Measurements from ENCODE around the gene PTPRD. TPM values are rescaled to one million over a fixed set of nuclear protein-coding genes. Genes with fewer than 3 reads are reported as not detected.

The PTPRD gene
- total and polyA plus RNA-seq, 2 experiments from 2014 or later, result 11.5 to 58.0 TPM

DNA sequence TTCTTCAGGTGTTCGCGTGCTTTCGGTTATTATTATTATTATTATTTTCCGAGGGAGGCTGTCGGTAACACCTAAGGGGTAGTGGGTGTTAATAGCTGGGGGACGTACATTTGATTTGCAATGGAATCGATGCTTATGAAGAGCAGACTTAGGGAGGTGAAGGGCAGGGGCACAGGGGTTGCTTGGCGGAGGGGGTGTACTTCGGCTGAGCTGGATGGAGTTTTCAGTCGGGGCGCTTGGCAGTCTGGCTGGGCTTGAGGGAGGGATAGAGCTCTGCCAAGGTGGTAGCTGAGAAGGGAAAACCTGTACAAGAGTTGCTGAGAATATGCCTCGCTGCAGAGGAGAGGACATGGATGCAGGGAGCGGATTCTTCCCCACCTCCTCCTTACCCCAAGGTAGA lies 617 bp upstream of the PTPRD start:
- H3K27me3 ChIP-seq (ENCODE audit: insufficient read depth), result peaks cover 50% of the 10 kb centered on the region
- DNase-seq (ENCODE audit: low spot score), result peak; percentile 31
- H3K27ac ChIP-seq (ENCODE audit: low read depth), result no peak overlapping the region
- H3K9me3 Mint-ChIP-seq, result no peaks in the 10 kb centered on the region
- ATAC-seq, result peak; percentile 45
- peak overlapping the region; percentile 72 for H3K4me3 ChIP-seq
- TF ChIP-seq, protein P1, sequence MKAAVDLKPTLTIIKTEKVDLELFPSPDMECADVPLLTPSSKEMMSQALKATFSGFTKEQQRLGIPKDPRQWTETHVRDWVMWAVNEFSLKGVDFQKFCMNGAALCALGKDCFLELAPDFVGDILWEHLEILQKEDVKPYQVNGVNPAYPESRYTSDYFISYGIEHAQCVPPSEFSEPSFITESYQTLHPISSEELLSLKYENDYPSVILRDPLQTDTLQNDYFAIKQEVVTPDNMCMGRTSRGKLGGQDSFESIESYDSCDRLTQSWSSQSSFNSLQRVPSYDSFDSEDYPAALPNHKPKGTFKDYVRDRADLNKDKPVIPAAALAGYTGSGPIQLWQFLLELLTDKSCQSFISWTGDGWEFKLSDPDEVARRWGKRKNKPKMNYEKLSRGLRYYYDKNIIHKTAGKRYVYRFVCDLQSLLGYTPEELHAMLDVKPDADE (IDR thresholded peaks at IDR 0.05), result no peak
- TF ChIP-seq CREB1 (CRISPR knock-in tag; IDR thresholded peaks at IDR 0.05; ENCODE audit: low read depth) (no peak), ZNF114 (CRISPR knock-in tag; IDR thresholded peaks at IDR 0.05) (no peak), EZH2 (IDR thresholded peaks at IDR 0.05; ENCODE audit: low read depth, unreplicated experiment) (no peak), POLR2AphosphoS5 (IDR thresholded peaks at IDR 0.05; ENCODE audit: low read depth) (no peak)
- H4K20me1 ChIP-seq (replicated peaks; ENCODE audit: insufficient read depth), result no peaks in the 10 kb centered on the region
- H3K79me2 ChIP-seq (replicated peaks; ENCODE audit: insufficient read depth), result no peaks in the 10 kb centered on the region
- H3K36me3 Mint-ChIP-seq (ENCODE audit: low read depth), result no peaks in the 10 kb centered on the region
- H3K4me3 Mint-ChIP-seq, result peak overlapping the region; percentile 78
- H3K27ac Mint-ChIP-seq, result no peak overlapping the region
- peak overlapping the region; percentile 84 for H3K4me2 ChIP-seq
- H3K4me1 ChIP-seq (ENCODE audit: insufficient read depth), result peaks cover 8% of the 10 kb centered on the region
- H3K27me3 Mint-ChIP-seq (ENCODE audit: insufficient read depth, low read depth, poor library complexity), result peaks cover 20% of the 10 kb centered on the region
- H2AFZ ChIP-seq, result peak overlapping the region; percentile 91
- H3F3A ChIP-seq (replicated peaks; ENCODE audit: low read depth), result no peaks in the 10 kb centered on the region
- H3K9me2 ChIP-seq (ENCODE audit: insufficient read depth), result no peaks in the 10 kb centered on the region
- peaks cover 10% of the 10 kb centered on the region for H3K4me1 Mint-ChIP-seq
- no peaks in the 10 kb centered on the region for H3K36me3 ChIP-seq (ENCODE audit: insufficient read depth)

DNA sequence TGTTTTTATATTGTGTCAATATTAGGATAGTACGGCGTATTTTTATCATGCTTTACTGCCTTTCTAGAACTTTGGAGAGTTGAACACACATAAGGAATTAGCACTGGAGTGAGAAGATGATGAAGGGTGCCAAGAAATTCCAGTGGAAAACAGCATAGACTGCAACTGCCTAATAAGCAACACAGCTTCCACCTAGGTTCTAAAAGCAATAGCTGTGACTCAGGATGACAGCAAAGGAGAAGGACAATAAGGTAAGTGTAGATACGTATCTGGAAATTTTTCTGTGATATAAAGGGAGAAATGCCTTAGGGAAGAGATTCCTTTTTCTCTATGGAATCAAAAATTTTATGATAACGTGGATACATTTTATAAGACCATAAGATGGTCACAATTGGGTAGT lies 7.4 kb downstream of the PTPRD start:
- Mint-ChIP-seq H3K4me3 (no peak overlapping the region), H3K27ac (no peak overlapping the region), H3K27me3 (ENCODE audit: insufficient read depth, low read depth, poor library complexity) (no peaks in the 10 kb centered on the region), H3K4me1 (0 out of 3 replicates have a peak, but pooled peaks cover 3% of the 10 kb centered on the region), H3K9me3 (no peaks in the 10 kb centered on the region), H3K36me3 (ENCODE audit: low read depth) (no peaks in the 10 kb centered on the region)
- Histone ChIP-seq H3K27me3 (ENCODE audit: insufficient read depth) (0 out of 2 replicates have a peak, but pooled peaks cover 1% of the 10 kb centered on the region), H3K4me2 (no peak overlapping the region), H2AFZ (no peak overlapping the region), H3F3A (replicated peaks; ENCODE audit: low read depth) (no peaks in the 10 kb centered on the region), H3K36me3 (ENCODE audit: insufficient read depth) (no peaks in the 10 kb centered on the region), H4K20me1 (replicated peaks; ENCODE audit: insufficient read depth) (no peaks in the 10 kb centered on the region), H3K79me2 (replicated peaks; ENCODE audit: insufficient read depth) (no peaks in the 10 kb centered on the region), H3K9me2 (ENCODE audit: insufficient read depth) (no peaks in the 10 kb centered on the region), H3K4me3 (no peak overlapping the region), H3K4me1 (ENCODE audit: insufficient read depth) (no peaks in the 10 kb centered on the region), H3K27ac (ENCODE audit: low read depth) (no peak overlapping the region)
- ATAC-seq (no peak), DNase-seq (ENCODE audit: low spot score) (no peak)
- TF ChIP-seq, protein P1 (IDR thresholded peaks at IDR 0.05), result no peak
- TF ChIP-seq NANOG (IDR thresholded peaks at IDR 0.05; ENCODE audit: borderline replicate concordance) (no peak), CREB1 (CRISPR knock-in tag; IDR thresholded peaks at IDR 0.05; ENCODE audit: low read depth) (no peak), ZNF114 (CRISPR knock-in tag; IDR thresholded peaks at IDR 0.05) (no peak), JUNB (IDR thresholded peaks at IDR 0.05; ENCODE audit: unreplicated experiment) (no peak), ZNF331 (CRISPR knock-in tag; IDR thresholded peaks at IDR 0.05; ENCODE audit: low read depth) (no peak), STAT1 (IDR thresholded peaks at IDR 0.05; ENCODE audit: unreplicated experiment) (no peak), POLR2AphosphoS5 (IDR thresholded peaks at IDR 0.05; ENCODE audit: low read depth) (no peak), EZH2phosphoT487 (IDR thresholded peaks at IDR 0.05; ENCODE audit: unreplicated experiment) (no peak), EZH2 (IDR thresholded peaks at IDR 0.05; ENCODE audit: low read depth, unreplicated experiment) (no peak)
- TF ChIP-seq, protein P2, sequence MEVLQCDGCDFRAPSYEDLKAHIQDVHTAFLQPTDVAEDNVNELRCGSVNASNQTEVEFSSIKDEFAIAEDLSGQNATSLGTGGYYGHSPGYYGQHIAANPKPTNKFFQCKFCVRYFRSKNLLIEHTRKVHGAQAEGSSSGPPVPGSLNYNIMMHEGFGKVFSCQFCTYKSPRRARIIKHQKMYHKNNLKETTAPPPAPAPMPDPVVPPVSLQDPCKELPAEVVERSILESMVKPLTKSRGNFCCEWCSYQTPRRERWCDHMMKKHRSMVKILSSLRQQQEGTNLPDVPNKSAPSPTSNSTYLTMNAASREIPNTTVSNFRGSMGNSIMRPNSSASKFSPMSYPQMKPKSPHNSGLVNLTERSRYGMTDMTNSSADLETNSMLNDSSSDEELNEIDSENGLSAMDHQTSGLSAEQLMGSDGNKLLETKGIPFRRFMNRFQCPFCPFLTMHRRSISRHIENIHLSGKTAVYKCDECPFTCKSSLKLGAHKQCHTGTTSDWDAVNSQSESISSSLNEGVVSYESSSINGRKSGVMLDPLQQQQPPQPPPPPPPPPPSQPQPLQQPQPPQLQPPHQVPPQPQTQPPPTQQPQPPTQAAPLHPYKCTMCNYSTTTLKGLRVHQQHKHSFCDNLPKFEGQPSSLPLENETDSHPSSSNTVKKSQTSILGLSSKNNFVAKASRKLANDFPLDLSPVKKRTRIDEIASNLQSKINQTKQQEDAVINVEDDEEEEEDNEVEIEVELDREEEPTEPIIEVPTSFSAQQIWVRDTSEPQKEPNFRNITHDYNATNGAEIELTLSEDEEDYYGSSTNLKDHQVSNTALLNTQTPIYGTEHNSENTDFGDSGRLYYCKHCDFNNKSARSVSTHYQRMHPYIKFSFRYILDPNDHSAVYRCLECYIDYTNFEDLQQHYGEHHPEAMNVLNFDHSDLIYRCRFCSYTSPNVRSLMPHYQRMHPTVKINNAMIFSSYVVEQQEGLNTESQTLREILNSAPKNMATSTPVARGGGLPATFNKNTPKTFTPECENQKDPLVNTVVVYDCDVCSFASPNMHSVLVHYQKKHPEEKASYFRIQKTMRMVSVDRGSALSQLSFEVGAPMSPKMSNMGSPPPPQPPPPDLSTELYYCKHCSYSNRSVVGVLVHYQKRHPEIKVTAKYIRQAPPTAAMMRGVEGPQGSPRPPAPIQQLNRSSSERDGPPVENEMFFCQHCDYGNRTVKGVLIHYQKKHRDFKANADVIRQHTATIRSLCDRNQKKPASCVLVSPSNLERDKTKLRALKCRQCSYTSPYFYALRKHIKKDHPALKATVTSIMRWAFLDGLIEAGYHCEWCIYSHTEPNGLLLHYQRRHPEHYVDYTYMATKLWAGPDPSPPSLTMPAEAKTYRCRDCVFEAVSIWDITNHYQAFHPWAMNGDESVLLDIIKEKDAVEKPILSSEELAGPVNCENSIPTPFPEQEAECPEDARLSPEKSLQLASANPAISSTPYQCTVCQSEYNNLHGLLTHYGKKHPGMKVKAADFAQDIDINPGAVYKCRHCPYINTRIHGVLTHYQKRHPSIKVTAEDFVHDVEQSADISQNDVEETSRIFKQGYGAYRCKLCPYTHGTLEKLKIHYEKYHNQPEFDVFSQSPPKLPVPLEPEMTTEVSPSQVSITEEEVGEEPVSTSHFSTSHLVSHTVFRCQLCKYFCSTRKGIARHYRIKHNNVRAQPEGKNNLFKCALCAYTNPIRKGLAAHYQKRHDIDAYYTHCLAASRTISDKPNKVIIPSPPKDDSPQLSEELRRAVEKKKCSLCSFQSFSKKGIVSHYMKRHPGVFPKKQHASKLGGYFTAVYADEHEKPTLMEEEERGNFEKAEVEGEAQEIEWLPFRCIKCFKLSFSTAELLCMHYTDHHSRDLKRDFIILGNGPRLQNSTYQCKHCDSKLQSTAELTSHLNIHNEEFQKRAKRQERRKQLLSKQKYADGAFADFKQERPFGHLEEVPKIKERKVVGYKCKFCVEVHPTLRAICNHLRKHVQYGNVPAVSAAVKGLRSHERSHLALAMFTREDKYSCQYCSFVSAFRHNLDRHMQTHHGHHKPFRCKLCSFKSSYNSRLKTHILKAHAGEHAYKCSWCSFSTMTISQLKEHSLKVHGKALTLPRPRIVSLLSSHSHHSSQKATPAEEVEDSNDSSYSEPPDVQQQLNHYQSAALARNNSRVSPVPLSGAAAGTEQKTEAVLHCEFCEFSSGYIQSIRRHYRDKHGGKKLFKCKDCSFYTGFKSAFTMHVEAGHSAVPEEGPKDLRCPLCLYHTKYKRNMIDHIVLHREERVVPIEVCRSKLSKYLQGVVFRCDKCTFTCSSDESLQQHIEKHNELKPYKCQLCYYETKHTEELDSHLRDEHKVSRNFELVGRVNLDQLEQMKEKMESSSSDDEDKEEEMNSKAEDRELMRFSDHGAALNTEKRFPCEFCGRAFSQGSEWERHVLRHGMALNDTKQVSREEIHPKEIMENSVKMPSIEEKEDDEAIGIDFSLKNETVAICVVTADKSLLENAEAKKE (CRISPR knock-in tag; IDR thresholded peaks at IDR 0.05), result no peak
